OCI-M1 (cell line): ENCODE data around the gene SBK2.
"Not testable (repeated sequence)": the region's sequence is repeated elsewhere in the genome, so short reads cannot be mapped to it uniquely, and the experiment has no call there.

ENCODE experiments used
- DNase-seq: peaks from one replicate; lab custom pipeline; 2025; lab: John Stamatoyannopoulos, UW

Gene SBK2

GRCh38 chr19:55535173-55535964 lies 1.6 kb downstream of the SBK2 start:
- DNase-seq = no peak

- DNase-seq = not testable (repeated sequence)
Observed at GRCh38 chr19:55534280-55534679, 2.7 kb downstream of the SBK2 start.

- DNase-seq = no peak
Observed at GRCh38 chr19:55530996-55531395, 5.9 kb downstream of the SBK2 start.

GRCh38 chr19:55529636-55530234 lies 7.2 kb downstream of the SBK2 start:
- DNase-seq = no peak

- DNase-seq = no peak
Observed at GRCh38 chr19:55528030-55528803, 8.7 kb downstream of the SBK2 start.

GRCh38 chr19:55527197-55528029 lies 9.5 kb downstream of the SBK2 start:
- no peak for DNase-seq

- no peak for DNase-seq
Observed at GRCh38 chr19:55526216-55527196, 10.4 kb downstream of the SBK2 start.

- no peak for DNase-seq
Observed at GRCh38 chr19:55525289-55526101, 11.4 kb downstream of the SBK2 start.

GRCh38 chr19:55520691-55521292 lies 16.1 kb downstream of the SBK2 start:
- no peak for DNase-seq

- DNase-seq = no peak
Observed at GRCh38 chr19:55519451-55520311, 17.3 kb downstream of the SBK2 start.

GRCh38 chr19:55516878-55517620 lies 19.9 kb downstream of the SBK2 start:
- peak; percentile 96 for DNase-seq

- DNase-seq = no peak
Observed at GRCh38 chr19:55508120-55508519, 28.8 kb downstream of the SBK2 start.

GRCh38 chr19:55504981-55505380 lies 32.0 kb downstream of the SBK2 start:
- DNase-seq = no peak

GRCh38 chr19:55504252-55504603 lies 32.7 kb downstream of the SBK2 start:
- DNase-seq = no peak

GRCh38 chr19:55503502-55504251 lies 33.3 kb downstream of the SBK2 start:
- DNase-seq = peak; percentile 97

- no peak for DNase-seq
Observed at GRCh38 chr19:55503157-55503501, 33.8 kb downstream of the SBK2 start.
